ENCODE measurements around the gene LY6G6C.

Gene LY6G6C

GRCh38 chr6:31697555-31697954 lies 24.0 kb downstream of the LY6G6C start:
- in situ Hi-C loops (cut with MboI; ENCODE audit: low pct_unique_long_range_greater_than_20kb, low sequenced_read_pairs, unreplicated experiment): no loop called here
- no peak for DNase-seq (ENCODE audit: low spot score)
- no peak for TF ChIP-seq CTCF (IDR thresholded peaks at IDR 0.05; ENCODE audit: extremely low read depth, insufficient read depth, missing control alignments)

GRCh38 chr6:31693535-31693934 lies 28.0 kb downstream of the LY6G6C start:
- no peak for TF ChIP-seq CTCF (IDR thresholded peaks at IDR 0.05; ENCODE audit: extremely low read depth, insufficient read depth, missing control alignments)
- DNase-seq (ENCODE audit: low spot score): no peak
- in situ Hi-C loops (cut with MboI; ENCODE audit: low pct_unique_long_range_greater_than_20kb, low sequenced_read_pairs, unreplicated experiment): no loop called here

DNA sequence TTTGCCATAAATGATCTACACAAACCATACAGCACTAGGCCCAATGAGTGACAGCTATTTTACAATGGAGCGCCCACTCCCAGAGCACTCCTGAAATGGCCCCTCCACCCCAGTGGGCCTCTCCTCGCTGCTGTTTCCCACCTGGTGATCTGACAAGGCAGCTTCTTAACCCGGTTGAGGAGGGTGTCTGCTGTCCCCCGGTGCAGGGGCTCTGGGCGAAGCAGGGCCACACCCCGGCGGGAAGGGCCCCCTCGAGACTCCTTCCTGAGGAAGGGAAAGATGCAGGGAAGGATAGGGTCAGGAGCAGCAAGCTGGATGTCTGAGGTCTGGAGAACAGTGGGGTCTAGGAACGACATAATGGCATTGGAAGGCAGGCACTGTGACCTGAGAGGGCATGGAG lies 28.7 kb downstream of the LY6G6C start:
- no peak for DNase-seq (ENCODE audit: low spot score)
- TF ChIP-seq CTCF (IDR thresholded peaks at IDR 0.05; ENCODE audit: extremely low read depth, insufficient read depth, missing control alignments): no peak
- in situ Hi-C loops (cut with MboI; ENCODE audit: low pct_unique_long_range_greater_than_20kb, low sequenced_read_pairs, unreplicated experiment): no loop called here

DNA sequence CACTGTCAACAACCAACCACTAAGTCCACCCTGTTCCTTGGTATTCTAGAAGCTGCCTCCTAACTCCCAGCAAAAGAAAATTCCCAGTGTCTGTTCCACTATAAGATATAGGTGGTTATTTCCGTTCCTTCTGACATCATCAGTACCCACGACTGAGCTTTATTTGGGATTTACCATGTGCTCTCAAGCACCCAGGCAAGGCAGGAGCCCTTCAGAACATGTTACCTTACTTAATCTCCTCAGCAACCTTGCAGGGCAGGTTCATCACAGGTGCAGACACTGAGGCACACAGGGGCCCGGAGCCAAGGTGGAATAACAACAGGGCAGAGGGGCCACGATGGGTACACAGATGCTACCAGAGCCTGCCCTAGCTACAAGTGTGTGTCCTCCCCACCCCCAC lies 29.2 kb downstream of the LY6G6C start:
- TF ChIP-seq CTCF (IDR thresholded peaks at IDR 0.05; ENCODE audit: extremely low read depth, insufficient read depth, missing control alignments): no peak
- no peak for DNase-seq (ENCODE audit: low spot score)
- in situ Hi-C loops (cut with MboI; ENCODE audit: low pct_unique_long_range_greater_than_20kb, low sequenced_read_pairs, unreplicated experiment): no loop called here

DNA sequence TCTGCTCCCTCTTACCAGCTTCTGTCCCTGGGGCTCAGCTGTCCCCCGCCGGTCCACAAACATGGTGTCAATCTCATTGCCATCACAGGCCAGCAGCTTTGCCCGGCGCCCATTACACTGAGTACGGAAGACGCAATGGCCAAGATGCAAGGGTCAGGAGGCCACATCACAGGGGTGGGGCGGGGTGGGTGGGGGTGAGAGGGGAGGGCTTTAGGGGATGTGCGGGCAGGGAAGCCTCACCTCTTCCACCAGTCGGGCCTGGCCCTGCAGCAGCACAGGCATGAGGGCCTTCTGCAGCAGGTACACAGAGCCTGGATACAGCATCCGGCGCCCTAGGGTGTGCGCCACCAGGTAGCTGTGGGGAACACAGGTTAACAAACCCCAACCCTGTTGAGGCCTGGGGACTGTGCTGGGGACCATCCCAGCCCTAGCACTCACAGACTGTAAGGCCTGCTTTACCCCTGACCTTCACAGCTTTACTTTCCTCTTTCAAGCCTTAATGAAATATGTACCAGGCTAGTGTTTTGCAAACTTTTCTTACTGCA lies 29.9 kb downstream of the LY6G6C start:
- no peak for TF ChIP-seq CTCF (IDR thresholded peaks at IDR 0.05; ENCODE audit: extremely low read depth, insufficient read depth, missing control alignments)

DNA sequence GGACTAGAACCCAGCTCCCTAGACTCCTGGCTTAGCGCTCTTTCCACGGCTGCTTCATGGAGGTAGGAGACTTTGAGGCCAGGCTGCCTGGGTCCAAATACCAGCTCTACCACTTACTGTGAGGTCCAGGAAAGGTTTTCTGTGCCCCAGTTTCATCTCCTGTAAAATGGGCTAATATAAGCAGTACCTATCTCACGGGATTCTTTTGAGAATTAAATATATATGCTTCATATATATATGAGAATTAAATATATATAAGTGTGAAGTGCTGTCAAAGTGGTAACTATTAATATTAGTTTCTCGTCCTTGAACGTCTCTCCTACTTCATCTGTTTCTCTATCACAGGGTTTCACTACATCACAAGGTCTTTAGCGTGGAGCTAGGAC lies 30.5 kb downstream of the LY6G6C start:
- DNase-seq (ENCODE audit: low spot score): no peak
- no peak for TF ChIP-seq CTCF (IDR thresholded peaks at IDR 0.05; ENCODE audit: extremely low read depth, insufficient read depth, missing control alignments)
- in situ Hi-C loops (cut with MboI; ENCODE audit: low pct_unique_long_range_greater_than_20kb, low sequenced_read_pairs, unreplicated experiment): no loop called here

More for the DNA sequence above, 29.9 kb downstream of the LY6G6C start:
- DNase-seq (ENCODE audit: low spot score): no peak
- in situ Hi-C loops (cut with MboI; ENCODE audit: low pct_unique_long_range_greater_than_20kb, low sequenced_read_pairs, unreplicated experiment): no loop called here
